Ovary (tissue), 3 donors: ENCODE measurements around the gene ARHGAP4.

Experiments used
- POLR2A ChIP-seq: fragments of 450-650 bp; IDR thresholded peaks from one replicate; pipeline ENCODE4 v1.6.1; 2017; ENCODE audit warnings: antibody characterized with exemption, mild to moderate bottlenecking, moderate library complexity
- TF ChIP-seq, protein P1 (sequence below), 3 donors: fragments of 450-650 bp in 2 of 3; fragments of 200-600 bp in 1 of 3; IDR thresholded peaks; one replicate each; pipeline versions ENCODE4 v1.5.1 to v1.8.0; 2016 to 2022; ENCODE audit warnings: antibody characterized with exemption in 3 of 3, mild to moderate bottlenecking in 1 of 3
- donor health status: DM: no; HTN: no; CAD: no.

- TF ChIP-seq, protein P1, sequence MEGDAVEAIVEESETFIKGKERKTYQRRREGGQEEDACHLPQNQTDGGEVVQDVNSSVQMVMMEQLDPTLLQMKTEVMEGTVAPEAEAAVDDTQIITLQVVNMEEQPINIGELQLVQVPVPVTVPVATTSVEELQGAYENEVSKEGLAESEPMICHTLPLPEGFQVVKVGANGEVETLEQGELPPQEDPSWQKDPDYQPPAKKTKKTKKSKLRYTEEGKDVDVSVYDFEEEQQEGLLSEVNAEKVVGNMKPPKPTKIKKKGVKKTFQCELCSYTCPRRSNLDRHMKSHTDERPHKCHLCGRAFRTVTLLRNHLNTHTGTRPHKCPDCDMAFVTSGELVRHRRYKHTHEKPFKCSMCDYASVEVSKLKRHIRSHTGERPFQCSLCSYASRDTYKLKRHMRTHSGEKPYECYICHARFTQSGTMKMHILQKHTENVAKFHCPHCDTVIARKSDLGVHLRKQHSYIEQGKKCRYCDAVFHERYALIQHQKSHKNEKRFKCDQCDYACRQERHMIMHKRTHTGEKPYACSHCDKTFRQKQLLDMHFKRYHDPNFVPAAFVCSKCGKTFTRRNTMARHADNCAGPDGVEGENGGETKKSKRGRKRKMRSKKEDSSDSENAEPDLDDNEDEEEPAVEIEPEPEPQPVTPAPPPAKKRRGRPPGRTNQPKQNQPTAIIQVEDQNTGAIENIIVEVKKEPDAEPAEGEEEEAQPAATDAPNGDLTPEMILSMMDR (IDR thresholded peaks at IDR 0.05) = peak in 1 of 3 donors; percentile 6
- peak; percentile 78 for TF ChIP-seq POLR2A
These were observed 46.5 kb upstream of the ARHGAP4 start, which contains the start of gene TMEM187 for GRCh38 chrX:153972368-153973126.
